CD4-positive, alpha-beta T cell treated with Interleukin-12 subunit alpha and Interleukin-12 subunit beta, for 1 hour (primary cell): ENCODE measurements around the gene ASXL1.
"Not testable (repeated sequence)": the region's sequence is repeated elsewhere in the genome, so short reads cannot be mapped to it uniquely, and the experiment has no call there.

Experiments
- DNase-seq: peaks from one replicate; pipeline ENCODE4 v3.0.0-alpha.2; 2020

Gene ASXL1

GRCh38 chr20:32455171-32455900 is 97.2 kb downstream of the ASXL1 start:
- no peak for DNase-seq

GRCh38 chr20:32455901-32456701 is 98.0 kb downstream of the ASXL1 start:
- DNase-seq, result no peak

DNA sequence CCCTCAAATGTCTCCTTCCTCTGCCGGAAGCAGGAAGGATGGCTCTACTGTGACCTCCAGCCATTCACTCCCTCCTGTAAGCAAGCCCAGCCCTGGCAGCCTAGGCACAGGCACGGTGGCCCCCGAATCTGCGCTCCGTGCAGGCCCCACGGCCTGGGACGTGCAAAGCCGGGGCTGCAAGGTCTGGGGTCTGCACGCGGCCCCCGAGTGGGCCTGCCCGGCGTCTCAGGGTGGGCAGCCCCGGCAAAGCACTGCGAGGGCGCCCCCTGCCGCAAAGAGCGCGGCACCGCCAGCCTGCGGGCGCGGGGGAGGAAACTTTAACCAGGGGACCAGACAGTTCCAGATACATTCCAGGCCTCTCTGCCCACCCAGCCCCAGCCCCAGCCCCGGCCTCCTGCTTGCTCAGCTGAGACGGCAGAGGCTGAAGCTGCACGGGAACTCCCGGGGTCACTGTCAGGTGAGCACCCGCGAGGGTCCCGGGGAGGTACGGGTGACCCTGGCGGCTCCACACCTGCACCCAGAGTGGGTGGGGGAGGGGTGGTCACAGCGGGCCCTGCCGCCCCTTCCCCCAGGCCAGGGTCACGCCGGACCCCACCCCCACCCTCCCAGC is 98.8 kb downstream of the ASXL1 start:
- no peak for DNase-seq

GRCh38 chr20:32457479-32457986 is 99.4 kb downstream of the ASXL1 start:
- no peak for DNase-seq

- no peak for DNase-seq
Observed at GRCh38 chr20:32458061-32458836, 100.1 kb downstream of the ASXL1 start.

DNA sequence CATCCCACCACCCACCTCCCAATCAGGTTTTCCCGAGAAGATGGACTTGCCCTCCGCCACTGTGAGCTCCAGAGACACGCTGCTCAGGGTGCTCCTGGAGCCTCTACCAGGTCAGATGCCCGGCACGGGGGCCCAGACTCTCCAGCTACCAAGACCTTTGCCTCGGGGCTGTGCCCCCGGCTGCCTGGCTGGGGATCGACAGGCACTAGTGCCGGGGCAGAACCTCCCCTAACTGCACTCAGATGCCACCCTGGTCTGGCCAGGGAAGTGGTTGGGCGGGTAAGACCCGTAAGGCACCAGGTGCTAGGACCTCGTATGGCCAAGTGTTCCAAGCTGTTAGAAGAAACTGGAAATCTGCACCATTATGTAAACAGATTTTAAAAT is 100.7 kb downstream of the ASXL1 start:
- no peak for DNase-seq

DNA sequence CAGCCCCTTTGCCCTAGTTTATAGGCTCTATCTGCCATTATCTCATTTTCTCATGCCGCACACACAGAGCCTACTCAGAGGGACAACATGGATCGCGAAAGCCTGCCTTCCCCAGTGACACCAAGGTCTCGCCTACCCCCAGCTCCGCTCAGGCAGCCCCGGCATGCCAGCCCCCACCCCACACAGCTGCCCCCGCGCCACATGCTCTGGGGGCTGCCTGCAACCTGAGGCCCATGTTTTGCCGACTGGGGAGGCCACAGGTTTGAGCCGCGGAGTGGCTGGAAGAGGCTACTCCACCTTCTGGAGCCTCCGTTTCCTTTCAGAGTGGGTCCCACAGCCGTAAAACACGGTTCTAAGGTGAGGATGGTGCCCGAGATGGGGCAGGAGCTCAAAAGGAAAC is 102.1 kb downstream of the ASXL1 start:
- no peak for DNase-seq

- no peak for DNase-seq
Observed at GRCh38 chr20:32460683-32461320, 102.7 kb downstream of the ASXL1 start.

GRCh38 chr20:32461836-32462600 is 103.9 kb downstream of the ASXL1 start:
- DNase-seq, result no peak

DNA sequence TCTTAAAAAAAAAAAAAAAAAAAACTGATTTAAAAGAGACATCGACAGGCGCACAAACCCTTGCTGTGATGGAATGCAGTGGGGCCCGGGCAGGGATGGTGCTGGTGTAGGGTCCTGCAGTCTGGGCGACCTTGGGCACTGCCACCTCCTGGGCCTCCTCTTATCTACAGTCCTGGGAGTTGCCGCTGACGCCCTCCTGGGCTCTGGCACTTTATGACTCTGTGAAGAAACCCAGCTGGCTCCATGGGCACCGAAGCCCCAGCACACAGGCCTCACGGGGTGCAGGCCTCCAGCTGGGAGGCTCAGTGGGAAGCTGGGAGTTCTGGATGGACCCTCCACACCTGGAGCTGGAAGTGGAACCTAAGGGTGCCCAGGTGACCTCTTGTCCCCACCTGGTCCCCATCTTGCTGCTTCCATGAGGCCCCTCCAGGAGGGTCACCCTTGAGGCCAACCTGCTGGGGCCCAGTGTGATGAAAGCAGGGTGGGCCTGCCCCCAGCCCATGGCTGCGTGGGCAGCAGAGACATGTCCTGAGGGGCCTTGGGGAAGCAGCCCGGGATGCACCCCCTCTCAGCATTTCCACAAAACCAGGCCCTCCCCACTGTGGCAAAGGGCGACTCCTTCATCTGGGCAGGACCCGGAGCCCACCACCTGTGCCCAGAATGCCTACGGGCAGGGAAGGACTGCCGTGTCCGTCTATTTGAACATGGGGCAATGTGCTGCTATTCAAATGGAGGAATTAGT is 104.9 kb downstream of the ASXL1 start:
- no peak for DNase-seq

- no peak for DNase-seq
Observed at GRCh38 chr20:32463642-32464400, 105.7 kb downstream of the ASXL1 start.

- no peak for DNase-seq
Observed at GRCh38 chr20:32464401-32465091, 106.4 kb downstream of the ASXL1 start.

GRCh38 chr20:32465092-32465900 is 107.2 kb downstream of the ASXL1 start:
- DNase-seq, result no peak

DNA sequence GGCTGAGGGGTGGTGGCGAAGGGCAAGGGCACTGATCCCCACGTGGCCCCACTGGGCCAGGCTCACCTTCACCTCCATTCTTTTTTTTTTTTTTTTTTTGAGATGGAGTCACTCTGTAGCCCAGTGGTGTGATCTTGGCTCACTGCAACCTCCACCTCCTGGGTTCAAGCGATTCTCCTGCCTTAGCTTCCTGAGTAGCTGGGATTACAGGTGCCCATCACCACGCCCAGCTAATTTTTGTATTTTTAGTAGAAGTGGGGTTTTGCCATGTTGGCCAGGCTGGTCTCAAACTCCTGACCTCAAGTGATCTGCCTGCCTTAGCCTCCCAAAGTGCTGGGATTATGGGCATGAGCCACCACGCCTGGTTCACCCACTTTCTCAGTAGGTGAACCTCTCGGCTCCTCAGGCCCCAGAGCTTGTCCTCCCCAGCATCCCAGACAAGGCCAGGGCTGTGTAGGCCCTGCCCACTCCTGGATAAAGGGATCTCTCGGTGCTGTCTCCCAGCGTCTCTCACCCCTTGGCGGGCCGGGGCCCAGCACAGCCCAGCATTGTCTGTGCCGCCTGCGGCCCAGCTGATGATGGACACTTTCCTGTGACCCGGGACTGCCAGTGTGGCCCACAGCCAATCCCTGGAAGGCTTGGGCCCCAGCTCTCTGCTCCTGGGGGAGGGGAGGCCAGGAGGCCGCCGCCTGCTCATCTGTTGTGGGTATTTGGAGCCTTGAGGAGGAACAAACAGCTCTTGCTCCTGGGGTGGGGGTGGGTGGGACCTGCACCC is 108.0 kb downstream of the ASXL1 start:
- not testable (repeated sequence) for DNase-seq

GRCh38 chr20:32466739-32467505 is 108.8 kb downstream of the ASXL1 start:
- no peak for DNase-seq

- DNase-seq, result no peak
Observed at GRCh38 chr20:32467506-32468312, 109.6 kb downstream of the ASXL1 start.
